HG03378 (cell line): ENCODE measurements around the gene SSRP1.
"Not testable (repeated sequence)": the region's sequence is repeated elsewhere in the genome, so short reads cannot be mapped to it uniquely, and the experiment has no call there.

Source experiments
- ATAC-seq: cut with Tn5 transposase; IDR thresholded peaks from one replicate; pipeline ENCODE4 v1.9.1; 2021; ENCODE audit warnings: mild to moderate bottlenecking, moderate library complexity; ENCODE audit not compliant: unreplicated experiment

SSRP1 gene

GRCh38 chr11:57303280-57303989, 32.3 kb downstream of the SSRP1 start:
- no peak for ATAC-seq

- ATAC-seq, result no peak
Observed at GRCh38 chr11:57302489-57302888, 33.2 kb downstream of the SSRP1 start.

DNA sequence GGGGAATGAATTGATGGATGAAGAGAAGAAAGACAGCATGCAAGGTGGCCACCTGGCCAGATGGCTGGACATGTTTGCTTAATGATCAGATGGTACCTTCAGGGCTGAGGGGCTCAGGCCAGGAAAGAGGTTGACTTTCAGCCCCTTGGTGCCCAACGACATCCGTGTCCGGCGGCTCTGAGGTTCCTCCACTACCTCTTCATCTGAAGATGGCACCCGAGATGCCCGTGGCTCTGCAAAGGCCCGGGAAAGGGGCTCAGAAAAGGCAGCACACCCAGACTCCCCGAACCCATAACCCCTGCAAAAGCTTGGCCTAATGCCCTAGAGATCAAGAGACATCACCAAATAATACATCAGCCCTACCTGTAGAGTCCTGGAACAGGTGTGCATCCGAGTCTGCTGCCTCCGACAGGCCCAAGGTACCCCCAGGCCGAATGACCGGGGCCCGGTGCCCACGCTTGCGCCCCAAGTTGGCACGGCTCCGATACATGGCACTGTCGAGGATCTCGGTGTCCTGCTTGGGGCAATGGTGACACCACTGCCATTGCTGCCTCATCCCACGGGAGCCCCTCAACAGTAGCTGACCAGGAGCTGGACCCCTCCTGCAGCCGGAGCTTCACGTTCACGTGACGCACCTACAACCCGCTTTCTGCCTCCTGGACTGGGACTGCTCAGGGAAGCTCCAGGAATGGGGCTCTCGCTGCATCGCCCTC, 33.8 kb downstream of the SSRP1 start:
- no peak for ATAC-seq

DNA sequence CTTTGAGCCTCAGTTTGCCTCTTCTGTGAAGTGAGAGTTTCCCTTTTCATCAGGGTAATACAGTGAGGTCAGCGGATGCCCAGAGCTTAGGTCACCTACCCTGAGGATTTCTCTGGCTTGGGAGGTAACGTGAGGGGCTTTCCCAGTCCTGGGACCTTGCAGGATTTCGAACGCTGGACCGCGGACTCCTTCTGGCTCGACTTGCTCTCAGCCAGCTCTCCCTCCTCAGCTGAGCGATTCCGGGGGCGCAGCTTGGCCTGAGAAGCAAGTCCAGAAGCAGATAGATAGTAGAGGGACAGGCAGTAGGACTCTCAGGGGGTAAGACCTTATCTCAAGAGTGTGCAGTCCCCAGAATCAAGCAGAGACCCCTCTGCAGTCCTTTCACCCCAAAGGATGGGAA, 34.9 kb downstream of the SSRP1 start:
- no peak for ATAC-seq

DNA sequence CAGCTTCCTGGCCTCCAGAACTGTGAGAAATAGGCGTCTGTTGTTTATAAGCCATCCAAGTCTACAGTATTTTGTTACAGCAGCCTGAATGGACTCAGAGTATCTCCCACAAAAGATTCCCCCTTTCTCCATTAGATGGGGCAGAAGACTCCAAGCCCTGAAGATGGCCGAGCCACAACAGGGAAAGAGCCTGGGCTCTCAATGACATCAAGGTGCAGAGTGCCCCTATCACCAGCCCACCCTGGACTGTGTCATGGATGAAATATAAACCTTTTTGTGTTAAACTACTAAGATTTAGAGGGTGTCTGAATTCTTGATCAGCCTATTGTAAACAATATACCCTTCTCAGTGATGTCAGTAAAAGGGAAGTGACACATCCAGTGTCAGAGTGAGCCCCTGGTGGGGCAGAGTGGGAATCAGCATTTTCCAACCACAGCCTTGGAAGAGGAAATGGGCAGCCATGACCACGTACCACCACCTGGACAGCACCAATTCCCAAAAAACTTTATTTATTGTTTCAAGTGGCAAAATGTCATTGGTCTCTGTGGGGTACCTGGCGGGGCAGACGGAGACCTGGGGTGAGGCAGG, 36.4 kb downstream of the SSRP1 start:
- no peak for ATAC-seq

DNA sequence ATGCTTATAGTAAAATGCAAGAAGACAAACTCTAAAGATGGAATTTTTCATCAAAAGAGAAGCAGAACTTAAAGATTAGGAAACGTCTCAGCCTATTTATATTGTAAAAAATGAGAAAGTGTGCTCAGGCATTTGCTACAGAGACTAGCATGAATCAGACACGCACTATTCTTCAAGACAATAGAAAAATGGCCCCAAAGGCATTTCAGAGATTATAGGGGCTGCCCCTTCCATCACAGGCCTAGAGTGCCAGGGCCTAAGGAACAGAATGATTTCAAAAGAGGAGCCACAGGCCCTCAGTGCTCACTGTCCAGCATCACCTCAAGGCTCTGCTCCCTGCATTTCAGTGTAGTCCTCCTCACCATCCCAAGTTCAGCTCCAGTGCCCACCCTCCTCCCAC, 38.5 kb downstream of the SSRP1 start:
- ATAC-seq, result no peak

GRCh38 chr11:57296205-57296604, 39.5 kb downstream of the SSRP1 start:
- not testable (repeated sequence) for ATAC-seq

GRCh38 chr11:57294225-57295131, 41.2 kb downstream of the SSRP1 start:
- ATAC-seq, result no peak

GRCh38 chr11:57290288-57290687, 45.4 kb downstream of the SSRP1 start:
- no peak for ATAC-seq

DNA sequence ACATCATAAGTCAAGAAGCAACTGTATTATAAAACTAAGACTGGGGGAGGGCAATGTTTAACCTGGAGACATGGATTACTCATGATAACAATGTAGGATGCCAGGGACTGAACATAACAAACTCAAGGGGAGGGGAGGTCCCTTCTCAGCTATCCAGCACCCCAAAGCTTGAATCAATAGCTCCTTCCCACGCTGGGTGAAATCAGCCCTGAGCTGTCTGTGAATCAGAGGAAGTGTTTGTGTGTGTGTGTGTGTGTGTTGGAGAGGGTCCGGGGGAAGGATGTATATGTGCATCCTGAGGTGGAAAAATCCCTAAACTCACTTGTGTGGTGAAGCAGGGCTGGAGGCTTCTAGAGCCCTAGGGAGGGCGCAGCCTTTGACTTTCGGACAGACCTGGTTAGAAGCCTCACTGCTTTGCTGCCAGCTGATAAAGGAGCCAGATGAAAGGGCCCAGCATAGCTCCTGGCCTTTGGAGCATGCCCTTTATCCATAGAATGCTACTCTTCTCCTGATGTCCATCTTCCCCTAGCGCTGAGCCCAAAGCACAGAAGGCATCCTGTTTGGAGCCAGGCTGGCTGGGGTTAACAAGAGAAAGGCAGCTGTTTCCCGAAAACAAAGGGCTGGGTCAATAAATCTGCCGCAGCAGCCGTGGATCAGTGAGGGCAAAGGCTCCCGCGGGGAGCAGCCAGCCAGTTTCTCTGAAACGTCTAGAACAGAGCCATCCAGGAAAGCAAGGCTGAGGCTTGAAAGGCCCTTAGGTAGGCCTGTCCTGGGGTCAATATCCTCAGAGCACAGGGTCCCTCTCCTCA, 46.7 kb downstream of the SSRP1 start:
- no peak for ATAC-seq

DNA sequence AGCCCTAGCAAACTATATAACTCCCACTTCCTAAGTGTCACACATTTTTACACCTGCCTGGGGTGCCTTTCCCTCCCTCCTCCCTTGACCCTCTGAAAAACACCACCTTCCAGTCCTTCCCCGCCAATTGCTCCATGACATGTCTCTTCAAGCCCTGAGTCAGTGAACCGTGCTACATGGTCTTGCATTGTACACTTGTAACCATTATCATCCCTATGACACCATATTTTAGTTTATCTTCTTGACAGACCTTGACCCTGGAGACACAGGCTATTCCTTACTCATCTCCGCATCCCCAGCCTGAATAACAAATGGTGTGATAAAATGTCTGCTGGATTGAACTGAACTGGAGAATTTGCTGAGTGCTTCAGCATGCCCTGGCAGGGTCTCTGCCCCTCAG, 47.8 kb downstream of the SSRP1 start:
- ATAC-seq, result no peak

GRCh38 chr11:57283231-57283990, 52.3 kb downstream of the SSRP1 start:
- no peak for ATAC-seq

- ATAC-seq, result not testable (repeated sequence)
Observed at GRCh38 chr11:57281546-57281945, 54.1 kb downstream of the SSRP1 start.

DNA sequence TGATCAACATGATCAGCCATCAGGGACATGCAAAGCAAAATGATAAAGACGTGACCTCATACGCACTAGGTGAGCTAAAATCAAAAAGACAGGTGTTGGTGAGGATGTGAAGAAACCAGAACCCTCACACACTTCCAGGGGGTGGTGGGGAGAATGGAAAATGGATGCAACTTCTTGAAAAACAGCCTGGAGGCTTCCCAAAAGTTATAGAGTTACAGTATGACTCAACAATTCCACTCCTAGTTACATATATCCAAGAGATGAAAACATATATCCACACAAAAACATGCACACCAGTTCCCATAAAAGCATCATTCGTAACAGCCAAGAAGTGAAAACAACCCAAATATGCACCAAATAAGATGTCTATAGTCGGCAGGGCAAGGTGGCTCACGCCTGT, 56.6 kb downstream of the SSRP1 start:
- ATAC-seq, result no peak

GRCh38 chr11:57278721-57279095, 57.0 kb downstream of the SSRP1 start:
- no peak for ATAC-seq

DNA sequence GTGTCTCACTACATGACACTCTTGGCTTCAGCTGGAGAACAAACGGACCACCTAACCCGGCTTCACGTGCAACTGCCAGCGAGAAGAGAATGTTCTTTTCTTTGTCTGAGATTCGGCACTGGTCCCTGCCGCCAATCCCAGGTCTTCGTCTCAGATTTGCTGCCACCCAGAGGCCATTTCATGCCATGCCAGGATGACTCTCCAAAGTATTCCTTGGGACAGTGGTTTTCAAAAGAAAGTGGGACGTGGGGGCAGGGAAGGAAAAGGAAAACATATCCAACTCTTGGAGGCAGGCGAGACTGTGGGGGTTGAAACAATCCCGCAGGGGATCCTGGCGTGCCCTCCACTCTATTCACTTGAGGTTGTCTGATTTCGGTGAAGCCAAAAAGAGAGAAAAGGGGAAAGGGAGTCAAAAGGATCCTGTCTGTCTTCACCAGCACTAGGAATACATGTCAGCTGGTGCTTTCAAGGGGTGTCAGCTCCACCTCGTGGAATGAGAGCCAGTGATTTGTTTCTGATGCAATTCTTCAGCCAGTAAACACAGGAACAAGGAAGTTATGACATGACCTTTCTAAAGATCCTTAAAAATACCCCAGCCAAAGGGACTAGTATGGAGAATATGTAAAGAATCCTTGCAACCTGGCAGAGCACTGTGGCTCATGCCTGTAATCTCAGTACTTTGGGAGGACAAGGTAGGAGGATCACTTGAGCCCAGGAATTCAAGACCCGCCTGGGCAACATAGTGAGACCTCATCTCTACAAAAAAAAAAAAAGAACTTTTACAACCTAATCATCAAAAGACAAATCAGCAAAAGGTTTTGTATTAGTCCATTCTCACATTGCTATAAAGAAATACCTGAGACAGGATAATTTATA, 57.6 kb downstream of the SSRP1 start:
- ATAC-seq, result peak; percentile 85

DNA sequence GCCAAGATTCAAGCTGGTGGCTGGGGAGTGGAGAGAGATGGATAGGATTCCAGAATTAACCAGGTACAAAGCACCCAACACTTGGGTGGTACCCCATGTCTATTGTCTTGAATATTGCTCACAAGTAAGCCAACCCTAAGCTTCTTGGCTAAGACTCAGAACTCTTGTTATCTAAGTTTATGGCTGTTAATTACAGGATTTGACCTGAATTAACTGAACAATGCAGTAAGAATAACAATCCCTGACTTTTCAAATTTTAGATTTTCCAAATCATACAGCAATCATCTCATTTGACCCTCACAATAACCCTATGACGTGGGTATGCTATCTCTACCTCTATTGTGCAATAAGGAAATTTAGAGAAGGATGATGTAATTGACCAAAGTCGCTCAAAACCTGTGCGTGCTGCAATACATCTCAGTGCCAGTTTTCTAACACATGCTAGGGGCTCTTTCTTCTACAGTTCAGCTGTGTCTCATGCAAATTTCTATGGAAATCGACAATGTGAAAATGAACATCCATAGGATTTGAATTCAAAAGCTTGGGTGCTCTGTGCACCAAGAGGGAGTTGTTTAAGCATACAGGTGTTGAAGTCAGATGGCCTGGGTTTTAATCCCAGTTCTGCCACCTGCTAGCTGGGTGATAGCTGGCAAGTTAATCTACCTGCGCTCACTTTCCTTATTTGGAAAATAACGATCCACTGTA, 58.6 kb downstream of the SSRP1 start:
- ATAC-seq, result no peak
